Endodermal cell (in vitro differentiated cells): ENCODE measurements around the gene SOST. TPM values are rescaled to one million over a fixed set of nuclear protein-coding genes. Genes with fewer than 3 reads are reported as not detected.

Source experiments
- DNase-seq: peaks from one replicate; pipeline ENCODE4 v3.0.0-alpha.2; 2017
- H3K27ac ChIP-seq: 2 replicates; pipeline ENCODE4 v1.5.1; 2013; ENCODE audit warnings: mild to moderate bottlenecking, low read depth, low read length, moderate library complexity
- H3K27me3 ChIP-seq: 2 replicates; pipeline ENCODE4 v1.6.1; 2013; ENCODE audit warnings: mild to moderate bottlenecking, low read length, moderate library complexity; ENCODE audit not compliant: insufficient read depth, control insufficient read depth, poor library complexity, severe bottlenecking
- H3K36me3 ChIP-seq: 2 replicates; pipeline ENCODE4 v1.7.0; 2013; ENCODE audit warnings: mild to moderate bottlenecking, low read length, moderate library complexity; ENCODE audit not compliant: control insufficient read depth, insufficient read depth
- H3K4me1 ChIP-seq: one replicate; pipeline ENCODE4 v1.7.0; 2013; ENCODE audit warnings: low read length; ENCODE audit not compliant: control insufficient read depth, insufficient read depth
- H3K4me3 ChIP-seq: 2 replicates; pipeline ENCODE4 v1.5.1; 2013; ENCODE audit warnings: mild to moderate bottlenecking, low read length, moderate library complexity
- H3K9ac ChIP-seq: 2 replicates; pipeline ENCODE4 v1.6.1; 2013; ENCODE audit warnings: mild to moderate bottlenecking, low read length, moderate library complexity; ENCODE audit not compliant: poor library complexity, severe bottlenecking; ENCODE audit errors: extremely low read depth
- H3K9me3 ChIP-seq: 2 replicates; pipeline ENCODE4 v1.6.1; 2013; ENCODE audit warnings: mild to moderate bottlenecking, low read length, moderate library complexity; ENCODE audit not compliant: control insufficient read depth
- H3K27ac Mint-ChIP-seq: 2 replicates; pipeline ENCODE4 v1.8.0; 2020; ENCODE audit warnings: mixed read lengths
- H3K27me3 Mint-ChIP-seq: 2 replicates; pipeline ENCODE4 v1.8.0; 2021; ENCODE audit warnings: mild to moderate bottlenecking, mixed read lengths; ENCODE audit not compliant: insufficient read depth
- H3K36me3 Mint-ChIP-seq: 2 replicates; pipeline ENCODE4 v1.8.0; 2020; ENCODE audit warnings: low read depth, mixed read lengths
- H3K4me1 Mint-ChIP-seq: 2 replicates; pipeline ENCODE4 v1.8.0; 2020; ENCODE audit warnings: mixed read lengths
- H3K4me3 Mint-ChIP-seq: 2 replicates; pipeline ENCODE4 v1.8.0; 2020; ENCODE audit warnings: mild to moderate bottlenecking, moderate library complexity, mixed read lengths
- H3K9me3 Mint-ChIP-seq: 2 replicates; pipeline ENCODE4 v1.8.0; 2020; ENCODE audit warnings: mild to moderate bottlenecking, mixed read lengths
- WGBS, 2 experiments: methylation state at CpG; one replicate each; pipeline versions ENCODE4 v1.1.5 to v1.1.7; 2013; ENCODE audit warnings: missing lambda C conversion rate in 2 of 2, mixed read lengths in 1 of 2; ENCODE audit not compliant: insufficient coverage in 1 of 2, insufficient read length in 1 of 2; 5-methylcytosine and 5-hydroxymethylcytosine counted together
- total RNA-seq, 2 donors: library from RNA; stranded (reverse); fragmentation: NEBNext Ultra II Directional in 1 of 2; extraction: Animal tissue kit (Norgen Biotek cat#: 25700) in 1 of 2; gene quantifications; 2 replicates in 1 of 2; 3 replicates in 1 of 2; pipeline ENCODE4 v1.2.1, GENCODE V29; 2021
- TF ChIP-seq, protein P1 (sequence below): fragments of 200-600 bp; sonication (generic); conservative IDR thresholded peaks from 2 replicates; pipeline ENCODE4 v1.5.0; 2021; ENCODE audit warnings: antibody characterized with exemption, mild to moderate bottlenecking

The SOST gene
- total RNA-seq, 2 donors from 2014 or later: not detected

DNA sequence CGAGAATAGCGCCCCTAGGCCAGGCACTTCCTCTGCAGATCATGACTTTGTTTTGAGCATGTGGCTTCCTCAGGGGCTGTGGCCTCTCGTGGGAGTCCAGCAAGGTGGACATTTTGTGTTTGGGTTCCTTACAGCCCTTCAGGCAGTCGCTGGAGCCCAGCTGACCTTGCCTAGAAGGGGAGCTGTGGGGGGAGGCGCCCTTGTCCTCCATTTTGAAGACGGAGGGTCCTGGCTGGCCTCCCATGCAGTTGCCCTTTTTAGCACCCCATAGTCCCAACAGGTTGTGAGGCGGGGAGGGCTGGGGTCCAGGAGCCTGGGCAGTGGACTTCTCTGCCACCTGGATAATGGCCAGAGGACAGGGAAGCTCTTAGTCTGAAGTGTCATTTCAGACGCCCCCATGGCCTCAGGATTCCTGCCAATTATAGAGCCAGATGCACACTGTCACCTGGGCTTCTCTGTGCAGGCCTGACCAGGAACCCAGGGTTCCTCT, 1.4 kb downstream of the SOST start:
- no peaks in the 10 kb centered on the region for H3K9me3 Mint-ChIP-seq
- H3K36me3 Mint-ChIP-seq: no peaks in the 10 kb centered on the region
- Histone ChIP-seq H3K36me3 (no peaks in the 10 kb centered on the region), H3K9ac (no peak overlapping the region), H3K9me3 (no peaks in the 10 kb centered on the region), H3K4me1 (no peaks in the 10 kb centered on the region), H3K27ac (no peak overlapping the region), H3K4me3 (no peak overlapping the region), H3K27me3 (peaks cover 12% of the 10 kb centered on the region)
- 92% methylated on average over 4 to 8 of the region's 8 CpGs for WGBS, 2 experiments
- H3K4me1 Mint-ChIP-seq: peaks cover 10% of the 10 kb centered on the region
- TF ChIP-seq, protein P1, sequence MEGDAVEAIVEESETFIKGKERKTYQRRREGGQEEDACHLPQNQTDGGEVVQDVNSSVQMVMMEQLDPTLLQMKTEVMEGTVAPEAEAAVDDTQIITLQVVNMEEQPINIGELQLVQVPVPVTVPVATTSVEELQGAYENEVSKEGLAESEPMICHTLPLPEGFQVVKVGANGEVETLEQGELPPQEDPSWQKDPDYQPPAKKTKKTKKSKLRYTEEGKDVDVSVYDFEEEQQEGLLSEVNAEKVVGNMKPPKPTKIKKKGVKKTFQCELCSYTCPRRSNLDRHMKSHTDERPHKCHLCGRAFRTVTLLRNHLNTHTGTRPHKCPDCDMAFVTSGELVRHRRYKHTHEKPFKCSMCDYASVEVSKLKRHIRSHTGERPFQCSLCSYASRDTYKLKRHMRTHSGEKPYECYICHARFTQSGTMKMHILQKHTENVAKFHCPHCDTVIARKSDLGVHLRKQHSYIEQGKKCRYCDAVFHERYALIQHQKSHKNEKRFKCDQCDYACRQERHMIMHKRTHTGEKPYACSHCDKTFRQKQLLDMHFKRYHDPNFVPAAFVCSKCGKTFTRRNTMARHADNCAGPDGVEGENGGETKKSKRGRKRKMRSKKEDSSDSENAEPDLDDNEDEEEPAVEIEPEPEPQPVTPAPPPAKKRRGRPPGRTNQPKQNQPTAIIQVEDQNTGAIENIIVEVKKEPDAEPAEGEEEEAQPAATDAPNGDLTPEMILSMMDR: no peak
- no peak overlapping the region for H3K27ac Mint-ChIP-seq
- peaks cover 51% of the 10 kb centered on the region for H3K27me3 Mint-ChIP-seq
- no peak overlapping the region for H3K4me3 Mint-ChIP-seq
- DNase-seq: no peak

DNA sequence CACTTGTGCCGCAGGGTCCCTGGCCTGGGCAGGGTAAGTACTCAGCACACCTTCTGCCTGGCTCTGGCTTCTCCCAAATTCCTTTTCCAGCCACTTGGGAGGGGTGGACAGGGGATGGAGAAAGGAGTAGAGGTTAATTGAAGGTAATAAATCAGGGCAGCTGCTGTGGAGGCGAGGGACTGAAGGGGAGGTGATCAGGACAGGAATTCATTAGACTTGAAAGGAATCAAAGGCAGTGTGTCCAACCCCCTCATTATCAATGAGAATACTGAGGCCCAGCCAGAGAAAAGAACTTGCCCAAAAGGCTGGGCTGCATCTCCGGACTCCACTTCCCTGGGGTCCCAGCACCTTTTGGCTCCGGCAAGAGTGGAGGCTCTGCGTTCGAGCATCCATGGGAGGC, 2.4 kb downstream of the SOST start:
- no peak for DNase-seq
- no peaks in the 10 kb centered on the region for H3K9me3 Mint-ChIP-seq
- H3K9ac ChIP-seq: no peak overlapping the region
- H3K36me3 Mint-ChIP-seq: no peaks in the 10 kb centered on the region
- H3K36me3 ChIP-seq: no peaks in the 10 kb centered on the region
- TF ChIP-seq, protein P1: no peak
- no peak overlapping the region for H3K4me3 ChIP-seq
- peaks cover 12% of the 10 kb centered on the region for H3K27me3 ChIP-seq
- H3K4me3 Mint-ChIP-seq: peak overlapping the region; percentile 38
- no peaks in the 10 kb centered on the region for H3K9me3 ChIP-seq
- H3K27ac Mint-ChIP-seq: no peak overlapping the region
- peaks cover 54% of the 10 kb centered on the region for H3K27me3 Mint-ChIP-seq
- H3K4me1 Mint-ChIP-seq: peaks cover 10% of the 10 kb centered on the region
- H3K4me1 ChIP-seq: no peaks in the 10 kb centered on the region
- WGBS, 2 experiments: 70 to 87% methylated on average over 6 of the region's 6 CpGs
- no peak overlapping the region for H3K27ac ChIP-seq

DNA sequence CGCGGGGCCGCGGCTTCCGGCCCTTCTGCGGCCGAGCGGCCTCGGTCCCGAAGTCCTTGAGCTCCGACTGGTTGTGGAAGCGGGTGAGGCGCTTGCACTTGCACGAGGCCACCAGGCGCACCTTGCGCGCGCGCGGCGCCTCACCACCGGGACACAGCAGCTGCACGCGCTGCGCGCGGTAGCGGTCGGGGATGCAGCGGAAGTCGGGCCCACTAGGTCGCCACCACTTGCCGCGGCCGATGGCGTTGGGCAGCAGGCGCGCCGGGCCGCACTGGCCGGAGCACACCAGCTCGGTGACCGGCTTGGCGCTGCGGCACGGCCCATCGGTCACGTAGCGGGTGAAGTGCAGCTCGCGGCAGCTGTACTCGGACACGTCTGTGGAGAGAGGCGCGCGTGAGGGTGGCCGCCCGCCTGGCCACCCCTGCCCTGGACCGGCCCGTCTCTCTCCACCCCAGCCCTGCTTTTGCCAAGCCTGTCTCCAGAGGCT, 3.2 kb downstream of the SOST start:
- WGBS, 2 experiments: 75 to 85% methylated on average over 49 to 60 of the region's 60 CpGs
- no peak overlapping the region for H3K27ac ChIP-seq
- DNase-seq: peak; percentile 95
- H3K4me3 ChIP-seq: no peak overlapping the region
- H3K9me3 ChIP-seq: no peaks in the 10 kb centered on the region
- Mint-ChIP-seq H3K4me3 (peak overlapping the region; percentile 38), H3K9me3 (no peaks in the 10 kb centered on the region), H3K4me1 (peaks cover 8% of the 10 kb centered on the region), H3K36me3 (no peaks in the 10 kb centered on the region), H3K27me3 (peaks cover 54% of the 10 kb centered on the region), H3K27ac (no peak overlapping the region)
- TF ChIP-seq, protein P1: peak; percentile 54
- no peaks in the 10 kb centered on the region for H3K36me3 ChIP-seq
- H3K4me1 ChIP-seq: no peaks in the 10 kb centered on the region
- peaks cover 12% of the 10 kb centered on the region for H3K27me3 ChIP-seq
- no peak overlapping the region for H3K9ac ChIP-seq
